Osteoblast (primary cell): ENCODE measurements around the gene ADAM19. TPM values are rescaled to one million over a fixed set of nuclear protein-coding genes. Genes with fewer than 3 reads are reported as not detected.
A peak's percentile ranks its signal among the peaks of the same experiment; 100 is the strongest.

Source experiments
- DNase-seq: peaks from one replicate; pipeline ENCODE4 v3.0.0; 2011; ENCODE audit warnings: low spot score, mixed read lengths; ENCODE audit not compliant: insufficient read length; ENCODE audit errors: missing footprints
- H2AFZ ChIP-seq: 2 replicates; pipeline ENCODE4 v1.6.0; 2011; ENCODE audit warnings: mild to moderate bottlenecking, low read length
- H3K27ac ChIP-seq: 2 replicates; pipeline ENCODE4 v1.5.1; 2011; ENCODE audit warnings: mild to moderate bottlenecking, low read depth, low read length, moderate library complexity
- H3K27me3 ChIP-seq: 2 replicates; pipeline ENCODE4 v1.6.0; 2012; ENCODE audit warnings: mild to moderate bottlenecking, control low read depth, inconsistent platforms, low read length, moderate library complexity; ENCODE audit not compliant: insufficient read depth
- H3K36me3 ChIP-seq: 2 replicates; pipeline ENCODE4 v1.5.1; 2011; ENCODE audit warnings: mild to moderate bottlenecking, low read length, control low read depth, moderate library complexity; ENCODE audit not compliant: insufficient read depth
- H3K4me1 ChIP-seq: 2 replicates; pipeline ENCODE4 v1.5.1; 2011; ENCODE audit warnings: mild to moderate bottlenecking, low read length, control low read depth, moderate library complexity; ENCODE audit not compliant: insufficient read depth
- H3K4me2 ChIP-seq: 2 replicates; pipeline ENCODE4 v1.6.0; 2011; ENCODE audit warnings: mild to moderate bottlenecking, low read length; ENCODE audit not compliant: insufficient read depth
- H3K4me3 ChIP-seq: fragments of 200-600 bp; sonication (generic); 3 replicates; pipeline ENCODE4 v1.5.1; 2012; ENCODE audit warnings: mild to moderate bottlenecking, low read length, inconsistent platforms; ENCODE audit not compliant: insufficient read depth
- H3K79me2 ChIP-seq: 2 replicates; pipeline ENCODE4 v1.6.0; 2012; ENCODE audit warnings: mild to moderate bottlenecking, low read length, control low read depth, inconsistent platforms; ENCODE audit not compliant: insufficient read depth
- H3K9me3 ChIP-seq: 2 replicates; pipeline ENCODE4 v1.5.1; 2011; ENCODE audit warnings: low read depth, low read length, control low read depth
- H4K20me1 ChIP-seq: 2 replicates; pipeline ENCODE4 v1.6.0; 2012; ENCODE audit warnings: mild to moderate bottlenecking, low read length, control low read depth; ENCODE audit not compliant: insufficient read depth
- total RNA-seq: library from RNA; depleted of rRNA; stranded (reverse); fragments of >200 nt; gene quantifications from 2 replicates; pipeline ENCODE4 v1.2.3, GENCODE V29; 2012
- TF ChIP-seq, protein P1 (sequence below): IDR thresholded peaks from 2 replicates; pipeline ENCODE4 v1.5.1; 2011; ENCODE audit warnings: mild to moderate bottlenecking, low read depth, low read length, moderate library complexity; ENCODE audit errors: extremely low read depth

The ADAM19 gene
- total RNA-seq, 1 donor: 14.5 TPM

- Histone ChIP-seq H3K27ac (peak overlapping the region; percentile 95), H4K20me1 (peaks cover 1% of the 10 kb centered on the region), H2AFZ (peak overlapping the region; percentile 43), H3K9me3 (no peaks in the 10 kb centered on the region), H3K27me3 (no peaks in the 10 kb centered on the region), H3K36me3 (peaks cover 23% of the 10 kb centered on the region), H3K4me1 (peaks cover 48% of the 10 kb centered on the region), H3K4me3 (peak overlapping the region; percentile 0), H3K79me2 (no peaks in the 10 kb centered on the region), H3K4me2 (peak overlapping the region; percentile 61)
- DNase-seq: peak; percentile 94
- TF ChIP-seq, protein P1, sequence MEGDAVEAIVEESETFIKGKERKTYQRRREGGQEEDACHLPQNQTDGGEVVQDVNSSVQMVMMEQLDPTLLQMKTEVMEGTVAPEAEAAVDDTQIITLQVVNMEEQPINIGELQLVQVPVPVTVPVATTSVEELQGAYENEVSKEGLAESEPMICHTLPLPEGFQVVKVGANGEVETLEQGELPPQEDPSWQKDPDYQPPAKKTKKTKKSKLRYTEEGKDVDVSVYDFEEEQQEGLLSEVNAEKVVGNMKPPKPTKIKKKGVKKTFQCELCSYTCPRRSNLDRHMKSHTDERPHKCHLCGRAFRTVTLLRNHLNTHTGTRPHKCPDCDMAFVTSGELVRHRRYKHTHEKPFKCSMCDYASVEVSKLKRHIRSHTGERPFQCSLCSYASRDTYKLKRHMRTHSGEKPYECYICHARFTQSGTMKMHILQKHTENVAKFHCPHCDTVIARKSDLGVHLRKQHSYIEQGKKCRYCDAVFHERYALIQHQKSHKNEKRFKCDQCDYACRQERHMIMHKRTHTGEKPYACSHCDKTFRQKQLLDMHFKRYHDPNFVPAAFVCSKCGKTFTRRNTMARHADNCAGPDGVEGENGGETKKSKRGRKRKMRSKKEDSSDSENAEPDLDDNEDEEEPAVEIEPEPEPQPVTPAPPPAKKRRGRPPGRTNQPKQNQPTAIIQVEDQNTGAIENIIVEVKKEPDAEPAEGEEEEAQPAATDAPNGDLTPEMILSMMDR: no peak
These were observed 58.8 kb downstream of the ADAM19 start for GRCh38 chr5:157516626-157517325.

GRCh38 chr5:157516006-157516405 lies 59.6 kb downstream of the ADAM19 start:
- peak; percentile 88 for DNase-seq
- Histone ChIP-seq H3K36me3 (peaks cover 23% of the 10 kb centered on the region), H3K4me1 (peaks cover 46% of the 10 kb centered on the region), H3K79me2 (no peaks in the 10 kb centered on the region), H3K27me3 (no peaks in the 10 kb centered on the region), H3K9me3 (no peaks in the 10 kb centered on the region), H3K27ac (peak overlapping the region; percentile 95), H4K20me1 (no peaks in the 10 kb centered on the region), H2AFZ (no peak overlapping the region), H3K4me2 (peak overlapping the region; percentile 61), H3K4me3 (no peak overlapping the region)
- TF ChIP-seq, protein P1: no peak

GRCh38 chr5:157514974-157515373 lies 60.6 kb downstream of the ADAM19 start:
- H2AFZ ChIP-seq: no peak overlapping the region
- TF ChIP-seq, protein P1: no peak
- no peaks in the 10 kb centered on the region for H4K20me1 ChIP-seq
- peaks cover 23% of the 10 kb centered on the region for H3K36me3 ChIP-seq
- no peak overlapping the region for H3K4me2 ChIP-seq
- H3K27ac ChIP-seq: no peak overlapping the region
- H3K9me3 ChIP-seq: no peaks in the 10 kb centered on the region
- no peaks in the 10 kb centered on the region for H3K27me3 ChIP-seq
- H3K79me2 ChIP-seq: no peaks in the 10 kb centered on the region
- H3K4me1 ChIP-seq: peaks cover 44% of the 10 kb centered on the region
- no peak for DNase-seq
- no peak overlapping the region for H3K4me3 ChIP-seq

DNA sequence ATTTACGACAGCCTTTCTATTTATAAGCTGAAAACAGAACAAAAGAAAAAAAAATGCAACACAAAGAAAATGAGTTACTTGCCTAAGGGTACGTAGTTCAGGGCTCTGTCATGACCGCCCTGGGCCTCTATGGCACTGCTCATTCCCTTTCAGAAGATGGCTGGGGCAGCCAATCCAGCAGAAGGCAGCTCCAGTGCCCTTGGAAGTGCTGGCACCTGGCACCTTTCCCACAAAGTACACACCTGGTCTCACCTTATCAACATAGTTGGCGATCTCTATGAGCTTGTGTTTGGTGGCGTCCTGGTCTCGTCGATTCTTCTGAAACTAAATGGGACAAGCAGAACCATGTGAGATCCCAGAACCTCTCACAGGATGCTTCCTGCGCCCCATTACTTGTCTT lies 62.4 kb downstream of the ADAM19 start:
- no peak overlapping the region for H3K4me3 ChIP-seq
- no peak overlapping the region for H3K27ac ChIP-seq
- H3K27me3 ChIP-seq: no peaks in the 10 kb centered on the region
- no peaks in the 10 kb centered on the region for H3K79me2 ChIP-seq
- no peak for DNase-seq
- TF ChIP-seq, protein P1: no peak
- peaks cover 44% of the 10 kb centered on the region for H3K4me1 ChIP-seq
- H3K36me3 ChIP-seq: peaks cover 18% of the 10 kb centered on the region
- H4K20me1 ChIP-seq: no peaks in the 10 kb centered on the region
- no peaks in the 10 kb centered on the region for H3K9me3 ChIP-seq
- H3K4me2 ChIP-seq: no peak overlapping the region
- no peak overlapping the region for H2AFZ ChIP-seq
